Tracheal epithelial cell (primary cell): ENCODE measurements around the gene CORO7. TPM values are rescaled to one million over a fixed set of nuclear protein-coding genes. Genes with fewer than 3 reads are reported as not detected.

ENCODE experiments used
- total RNA-seq: library from RNA; depleted of rRNA; stranded (reverse); fragments of >200 nt; gene quantifications from 2 replicates; pipeline ENCODE4 v1.2.1, GENCODE V29; 2014

Gene CORO7
- 7.2 and 18.6 TPM in 2 replicates for total RNA-seq

DNA sequence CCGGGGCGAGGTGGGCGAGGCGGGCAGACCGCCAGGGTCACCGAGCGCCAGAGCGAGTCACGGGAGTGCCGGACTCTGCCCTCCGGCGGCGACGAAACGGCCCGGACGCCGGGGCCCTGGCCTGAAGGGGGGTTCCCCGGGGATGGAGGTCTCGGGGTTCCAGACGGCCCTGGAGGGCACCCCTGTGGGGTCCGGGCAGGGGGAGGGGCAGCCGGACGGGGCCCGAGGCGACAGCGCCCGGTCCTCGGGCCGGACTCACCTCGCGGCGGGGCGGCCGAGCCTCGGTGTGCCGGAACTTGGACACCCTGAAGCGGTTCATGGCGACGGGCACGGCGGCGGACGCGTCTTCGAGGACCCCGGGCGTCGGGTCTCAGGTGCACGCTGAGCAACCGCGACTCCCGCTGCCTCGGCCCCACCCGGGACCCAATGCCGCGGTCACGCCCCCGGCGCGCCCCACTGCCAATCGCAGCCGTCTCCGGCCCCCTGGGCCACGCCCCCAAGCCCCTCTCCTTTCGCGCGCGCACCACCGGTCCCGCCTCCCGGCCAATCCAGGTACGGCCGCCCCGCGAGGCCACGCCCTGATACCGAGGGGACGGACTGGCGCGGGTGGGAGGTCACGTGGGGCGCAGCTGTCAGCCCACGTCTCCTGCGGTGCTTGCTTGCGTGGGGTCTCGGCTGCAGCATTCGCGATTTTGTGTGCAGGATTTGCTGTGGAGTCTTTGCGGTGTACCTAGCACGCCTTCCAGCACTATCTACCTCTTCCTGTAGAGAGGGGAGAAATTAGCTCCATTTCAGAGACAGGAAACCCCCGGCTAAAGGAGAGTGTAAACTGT lies at the start of gene CORO7:
Gene CORO7, minus strand, starts transcription at position 397 of the 833 bp plus-strand sequence. Its CDS starts 78 bp downstream, at position 319.

DNA sequence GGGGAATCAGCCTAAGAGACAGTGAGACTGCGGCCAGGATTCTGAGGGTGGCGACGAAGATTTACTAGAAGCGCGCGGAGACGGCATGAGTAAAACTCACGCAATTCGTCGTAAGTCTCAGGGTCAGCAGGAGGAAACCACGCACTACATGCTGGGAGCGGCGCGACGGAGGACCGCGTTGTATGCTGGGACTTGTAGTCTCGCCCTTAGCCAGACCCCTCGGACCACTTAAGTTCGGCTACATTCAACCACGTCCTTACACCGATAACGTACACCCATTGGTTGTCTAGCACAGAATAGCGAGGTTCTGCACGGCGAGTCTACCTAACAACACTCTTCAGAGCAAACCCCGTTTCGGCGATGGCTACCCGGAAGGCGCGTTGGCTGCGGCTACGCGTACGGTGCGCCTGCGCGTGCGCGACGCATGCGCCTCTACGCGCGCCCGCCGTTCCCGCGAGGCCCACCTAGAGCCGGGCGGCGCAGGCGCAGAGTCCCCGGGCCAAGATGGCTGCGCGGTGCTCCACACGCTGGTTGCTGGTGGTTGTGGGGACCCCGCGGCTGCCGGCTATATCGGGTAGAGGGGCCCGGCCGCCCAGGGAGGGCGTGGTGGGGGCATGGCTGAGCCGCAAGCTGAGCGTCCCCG lies 9.1 kb upstream of the CORO7 start, which contains the start of gene DNAJA3:
Gene DNAJA3, plus strand, starts transcription at position 491 of the 643 bp plus-strand sequence. Its CDS starts 14 bp downstream, at position 505.

DNA sequence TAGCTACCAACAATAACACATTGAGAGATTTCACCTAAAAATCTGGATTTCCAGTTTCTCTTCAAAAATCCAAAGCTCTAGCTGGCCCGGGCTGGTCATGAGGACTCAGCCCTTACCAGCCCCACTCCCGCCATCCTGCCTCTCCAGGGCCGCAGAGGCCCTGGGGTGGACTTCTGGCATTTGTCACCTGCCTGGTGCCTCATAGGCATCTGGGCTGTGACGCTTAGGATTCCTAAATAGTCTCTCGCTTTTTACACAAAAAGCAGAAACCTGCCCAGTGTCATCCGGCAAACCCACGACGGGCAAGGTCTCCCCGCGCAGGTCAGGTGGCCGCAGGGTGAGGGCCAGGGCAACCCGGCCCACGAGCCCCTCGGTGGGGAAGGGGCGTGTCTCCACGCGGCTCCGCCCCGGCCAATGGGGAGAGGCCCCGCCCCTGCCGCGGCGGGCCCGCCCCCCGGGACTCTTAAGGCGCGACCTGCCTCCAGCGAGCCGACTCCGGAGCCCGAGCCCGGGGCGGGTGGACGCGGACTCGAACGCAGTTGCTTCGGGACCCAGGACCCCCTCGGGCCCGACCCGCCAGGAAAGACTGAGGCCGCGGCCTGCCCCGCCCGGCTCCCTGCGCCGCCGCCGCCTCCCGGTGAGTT lies 44.9 kb downstream of the CORO7 start, which contains the start of gene VASN:
Gene VASN, plus strand, starts transcription at position 492 of the 644 bp plus-strand sequence. CDS start 9,030 bp downstream, outside the sequence.

DNA sequence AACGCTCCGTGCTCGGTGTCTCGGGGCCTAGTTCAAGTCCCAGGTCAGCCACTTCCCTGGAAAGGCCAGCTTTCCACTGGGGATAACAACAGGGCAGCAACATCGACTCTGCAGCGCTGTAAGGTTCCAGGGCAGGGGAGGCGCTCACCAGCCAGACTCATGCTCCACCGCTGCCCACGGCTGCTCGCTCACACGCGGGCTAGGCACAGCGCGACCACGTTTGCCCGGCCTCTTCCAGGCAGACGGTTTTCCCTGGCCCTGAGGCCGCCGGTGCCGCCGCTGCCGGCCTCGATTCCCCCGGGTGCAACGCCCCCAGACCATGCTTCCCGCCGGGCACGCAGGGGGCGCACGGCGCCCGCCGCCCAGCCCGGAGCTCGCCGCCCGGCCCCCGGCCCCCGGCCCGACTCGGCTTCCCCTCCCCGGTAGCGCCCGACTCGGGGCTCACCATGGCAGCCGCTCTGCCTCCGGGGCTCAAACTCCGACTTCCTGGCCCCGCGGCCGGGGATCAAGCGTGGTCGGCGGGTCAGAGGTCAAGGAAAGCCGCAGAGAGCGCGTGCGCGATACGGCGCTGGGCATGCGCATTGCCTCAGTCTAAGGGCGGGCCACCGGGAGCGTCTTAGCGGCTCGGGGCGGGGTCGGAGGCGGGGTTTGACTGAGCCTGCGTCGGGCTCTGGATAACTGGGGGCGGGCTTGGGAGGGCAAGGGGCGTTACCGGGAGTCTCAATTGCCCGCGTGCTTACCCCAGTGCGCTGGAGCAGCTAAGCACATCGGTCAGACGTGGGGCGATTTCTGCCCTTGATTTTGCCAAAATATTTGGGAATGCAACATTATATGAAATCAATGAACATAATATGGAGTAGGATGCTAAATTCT lies 65.4 kb downstream of the CORO7 start, which contains the start of gene PAM16:
Gene PAM16, minus strand, starts transcription at position 535 of the 873 bp plus-strand sequence. Its CDS starts 87 bp downstream, at position 448.

DNA sequence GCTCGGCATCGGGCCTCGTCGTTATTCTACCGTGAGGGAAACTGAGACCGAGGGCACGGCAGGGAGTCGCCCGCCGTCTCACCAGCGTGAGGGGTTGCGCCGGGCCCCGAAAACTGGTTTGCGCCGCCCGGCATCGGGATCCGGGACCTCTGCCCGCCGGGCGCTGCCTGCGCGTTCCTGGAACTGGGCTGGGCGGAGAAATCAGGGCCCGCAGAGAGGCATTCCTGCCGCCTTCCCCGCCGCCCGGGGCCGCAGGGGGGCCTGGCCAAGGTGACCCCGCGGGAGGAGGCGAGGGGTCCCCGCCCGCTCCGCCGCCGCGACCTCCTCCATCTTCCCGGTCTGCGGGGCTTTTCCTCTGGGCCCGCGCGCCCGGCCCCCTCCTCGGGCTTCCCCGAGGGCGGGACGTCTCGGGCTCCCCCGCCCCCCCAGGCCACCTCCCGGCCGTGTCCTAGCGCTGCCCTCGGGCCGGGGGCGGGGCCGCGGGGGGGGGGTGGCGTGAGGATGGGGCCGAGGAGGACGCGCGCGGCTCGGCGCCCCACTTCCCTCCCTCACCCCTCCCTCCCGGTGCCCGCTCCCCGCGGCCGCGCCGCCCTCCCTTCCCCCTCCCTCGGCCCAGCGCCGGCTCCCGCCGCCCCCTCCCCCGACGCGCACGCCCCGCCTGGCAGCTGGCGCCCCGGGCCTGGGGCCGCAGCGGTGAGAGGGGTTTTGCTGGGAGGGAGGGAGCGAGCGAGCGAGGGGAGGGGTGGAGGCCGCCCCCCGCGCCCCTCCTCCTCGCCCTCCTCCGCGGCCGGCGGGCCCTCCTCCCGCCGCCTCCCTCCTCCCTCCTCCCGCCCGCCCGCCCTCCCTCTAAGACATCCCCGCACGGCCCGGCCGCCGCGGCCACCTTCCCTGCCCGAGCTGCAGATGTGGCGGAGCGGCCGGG lies 100.9 kb downstream of the CORO7 start, which contains the start of gene GLIS2:
Gene GLIS2, plus strand, starts transcription at position 882 of the 922 bp plus-strand sequence. CDS start 16,214 bp downstream, outside the sequence.

Other genes with a start within 250 kb of the CORO7 start
- gene SRL, start 174.5 kb downstream of the CORO7 start, total RNA-seq: under 0.01 TPM in 1 of 2 replicates, not detected in the other
- 6.0 and 14.7 TPM in 2 replicates for gene TFAP4, start 143.6 kb downstream of the CORO7 start, total RNA-seq
- gene GLIS2, start 100.5 kb downstream of the CORO7 start, total RNA-seq: 1.3 and 1.4 TPM in 2 replicates
- 42.6 and 45.8 TPM in 2 replicates for gene PAM16, start 65.3 kb downstream of the CORO7 start, total RNA-seq
- 7.5 and 15.4 TPM in 2 replicates for gene VASN, start 44.7 kb downstream of the CORO7 start, total RNA-seq
- 67.0 and 74.0 TPM in 2 replicates for gene DNAJA3, start 9.3 kb upstream of the CORO7 start, total RNA-seq
- gene NMRAL1, start 58.0 kb upstream of the CORO7 start, total RNA-seq: 52.0 and 96.1 TPM in 2 replicates
- 45.8 and 119 TPM in 2 replicates for gene HMOX2, start 59.8 kb upstream of the CORO7 start, total RNA-seq
- 9.4 and 15.1 TPM in 2 replicates for gene CDIP1, start 122.2 kb upstream of the CORO7 start, total RNA-seq
- under 0.01 TPM in 1 of 2 replicates, not detected in the other for gene C16orf96, start 139.7 kb upstream of the CORO7 start, total RNA-seq
- gene UBALD1, start 198.3 kb upstream of the CORO7 start, total RNA-seq: 5.5 and 6.3 TPM in 2 replicates
- 10.2 and 15.4 TPM in 2 replicates for gene MGRN1, start 208.2 kb upstream of the CORO7 start, total RNA-seq